B cell (primary cell): Measurements from ENCODE around the gene RAPGEF6. TPM values are rescaled to one million over a fixed set of nuclear protein-coding genes. Genes with fewer than 3 reads are reported as not detected.

Source experiments
- ATAC-seq: fragments of 200-7000 bp; cut with Tn5 transposase; one replicate; pipeline ENCODE4 v1.10.0; 2021; ENCODE audit warnings: low read depth, mild to moderate bottlenecking, moderate number of reproducible peaks, moderate library complexity
- CTCF ChIA-PET: fragments of 350-600 bp; sonication (Branson Sonifier 250); formaldehyde crosslinking; loops from one replicate; lab custom pipeline; 2021; ENCODE audit warnings: antibody characterized with exemption, inconsistent platforms; lab: Charles Lee
- POLR2A ChIA-PET: fragments of 350-600 bp; sonication (Branson Sonifier 250); formaldehyde crosslinking; loops from one replicate; lab custom pipeline; 2021; ENCODE audit warnings: antibody characterized with exemption; lab: Charles Lee
- DNase-seq: peaks from one replicate; pipeline ENCODE4 v3.0.0; 2013
- H2AFZ ChIP-seq: 2 replicates; pipeline ENCODE4 v1.6.1; 2012; ENCODE audit warnings: mild to moderate bottlenecking, low read depth, low read length; ENCODE audit not compliant: insufficient read depth, poor library complexity, severe bottlenecking
- H3K27ac ChIP-seq, 2 donors: 1 replicate in 1 of 2; 2 replicates in 1 of 2; pipeline ENCODE4 v1.5.1; 2012 to 2013; ENCODE audit warnings: low read length in 2 of 2, mild to moderate bottlenecking in 2 of 2, moderate library complexity in 1 of 2
- H3K27me3 ChIP-seq, 4 experiments: fragments of 200-600 bp in 1 of 4; sonication (generic) in 1 of 4; replicated peaks in 1 of 4; 1 replicate in 2 of 4; 2 replicates in 2 of 4; pipeline versions ENCODE4 v1.6.1 to v1.7.0; 2013 to 2016; ENCODE audit warnings: low read length in 3 of 4, mild to moderate bottlenecking in 2 of 4, mixed read lengths in 1 of 4, moderate library complexity in 1 of 4; ENCODE audit not compliant: insufficient read depth in 4 of 4, control insufficient read depth in 3 of 4; ENCODE audit errors: control extremely low read depth in 1 of 4
- H3K36me3 ChIP-seq, 2 experiments: replicated peaks in 1 of 2; 1 replicate in 1 of 2; 2 replicates in 1 of 2; pipeline versions ENCODE4 v1.6.1 to v1.7.1; 2013; ENCODE audit warnings: low read length in 1 of 2; ENCODE audit not compliant: insufficient read depth in 2 of 2, control insufficient read depth in 1 of 2; ENCODE audit errors: control extremely low read depth in 1 of 2, extremely low read depth in 1 of 2
- H3K4me1 ChIP-seq, 2 donors: fragments of 200-600 bp in 1 of 2; sonication (generic) in 1 of 2; 1 replicate in 1 of 2; 2 replicates in 1 of 2; pipeline versions ENCODE4 v1.5.1 to v1.6.1; 2013 to 2017; ENCODE audit warnings: low read length in 2 of 2; ENCODE audit not compliant: control insufficient read depth in 2 of 2, insufficient read depth in 2 of 2
- H3K4me2 ChIP-seq: replicated peaks from 2 replicates; pipeline ENCODE3; 2012; ENCODE audit warnings: mild to moderate bottlenecking, low read depth, low read length; ENCODE audit not compliant: poor library complexity, severe bottlenecking
- H3K4me3 ChIP-seq, 5 experiments: fragments of 200-600 bp in 1 of 5; sonication (generic) in 1 of 5; 1 replicate in 3 of 5; 2 replicates in 2 of 5; pipeline versions ENCODE4 v1.5.1 to v1.7.0; 2011 to 2016; ENCODE audit warnings: low read length in 4 of 5, mild to moderate bottlenecking in 4 of 5, low read depth in 2 of 5, control low read depth in 1 of 5, moderate library complexity in 1 of 5; ENCODE audit not compliant: insufficient read depth in 1 of 5; ENCODE audit errors: control extremely low read depth in 1 of 5, extremely low read depth in 1 of 5
- H3K79me2 ChIP-seq: fragments of 200-600 bp; sonication (generic); one replicate; pipeline ENCODE4 v1.6.0; 2016; ENCODE audit warnings: low read length; ENCODE audit not compliant: control insufficient read depth, insufficient read depth
- H3K9ac ChIP-seq: fragments of 200-600 bp; sonication (generic); 2 replicates; pipeline ENCODE4 v1.6.1; 2017; ENCODE audit warnings: mild to moderate bottlenecking, low read length, moderate library complexity
- H3K9me3 ChIP-seq, 3 donors: one replicate each; pipeline versions ENCODE4 v1.6.1 to v1.7.1; 2013; ENCODE audit warnings: low read length in 2 of 3; ENCODE audit not compliant: control insufficient read depth in 2 of 3, insufficient read depth in 1 of 3; ENCODE audit errors: control extremely low read depth in 1 of 3
- H4K20me1 ChIP-seq: 2 replicates; pipeline ENCODE4 v1.6.0; 2012; ENCODE audit warnings: mild to moderate bottlenecking, low read length; ENCODE audit not compliant: insufficient read depth, control insufficient read depth, poor library complexity, severe bottlenecking
- H3K27ac Mint-ChIP-seq: one replicate; pipeline ENCODE4 v1.8.0; 2021; ENCODE audit warnings: mixed read lengths
- H3K27me3 Mint-ChIP-seq: one replicate; pipeline ENCODE4 v1.8.0; 2021; ENCODE audit warnings: mixed read lengths
- H3K4me1 Mint-ChIP-seq: one replicate; pipeline ENCODE4 v1.8.0; 2021; ENCODE audit warnings: mixed read lengths
- H3K4me3 Mint-ChIP-seq: one replicate; pipeline ENCODE4 v1.8.0; 2021; ENCODE audit warnings: mixed read lengths
- H3K9me3 Mint-ChIP-seq: one replicate; pipeline ENCODE4 v1.8.0; 2022; ENCODE audit warnings: mixed read lengths; ENCODE audit not compliant: insufficient read depth
- EZH2 ChIP-seq: IDR thresholded peaks from 2 replicates; pipeline ENCODE4 v1.6.1; 2012; ENCODE audit warnings: borderline replicate concordance, low read depth, mild to moderate bottlenecking, moderate library complexity, low read length; ENCODE audit not compliant: insufficient read depth, poor library complexity, severe bottlenecking
- WGBS: methylation state at CpG from one replicate; pipeline ENCODE4 v1.1.5; 2013; ENCODE audit warnings: missing lambda C conversion rate; ENCODE audit not compliant: insufficient coverage; 5-methylcytosine and 5-hydroxymethylcytosine counted together
- intact Hi-C: fragments of 100-400 bp; cut with micrococcal nuclease; formaldehyde crosslinking; loops from one replicate; pipeline ENCODE4 v1.10.0; 2022
- polyA plus RNA-seq: library from polyadenylated mRNA; depleted of rRNA; stranded (reverse); fragments of >200 nt; gene quantifications from 2 replicates; pipeline ENCODE4 v1.2.3, GENCODE V29; 2012
- total RNA-seq, 2 donors: library from RNA; stranded (reverse); fragments of 120-200 nt in 1 of 2; gene quantifications; 1 replicate in 1 of 2; 2 replicates in 1 of 2; pipeline versions ENCODE4 v1.2.3 to v1.2.4, GENCODE V29; 2013 to 2022
- TF ChIP-seq, protein P1 (sequence below): fragments of 200-600 bp; IDR thresholded peaks from one replicate; pipeline ENCODE4 v1.8.0; 2022; ENCODE audit warnings: antibody characterized with exemption, mild to moderate bottlenecking

The RAPGEF6 gene
- total and polyA plus RNA-seq, 2 donors (not counting 1 experiment from before 2014, with no cell fraction given), result 9.8 to 56.2 TPM

DNA sequence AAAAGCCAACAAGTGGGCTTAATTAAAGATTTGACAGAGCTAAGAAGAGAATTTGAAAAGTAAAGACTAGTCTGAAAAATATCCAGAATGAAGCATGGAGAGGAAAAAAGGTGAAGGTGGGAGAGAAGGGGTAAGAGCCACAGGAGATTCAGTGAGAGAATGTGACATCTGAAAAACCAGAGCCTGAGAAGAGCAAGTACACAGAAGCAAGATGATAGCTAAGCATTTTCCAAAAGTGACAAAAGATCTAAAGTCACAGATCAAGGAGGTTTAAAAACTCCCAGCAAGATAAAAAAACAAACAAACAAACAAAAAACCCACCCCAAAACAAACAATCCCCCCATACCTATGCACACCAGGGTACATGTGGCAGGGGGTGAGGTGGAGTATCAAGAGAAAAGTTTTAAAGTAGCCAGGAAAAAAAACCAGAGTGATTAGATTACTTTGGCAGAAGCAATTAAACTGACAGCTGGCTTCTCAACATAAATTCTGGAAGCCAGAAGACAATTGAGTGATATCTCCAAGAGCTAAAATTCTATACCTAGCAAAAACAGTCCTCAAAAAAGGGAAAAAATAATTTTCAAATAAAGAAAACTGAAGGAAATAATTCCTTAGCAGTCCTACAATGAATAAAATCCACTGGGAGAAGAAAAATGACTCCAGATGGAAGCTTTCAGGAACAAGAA lies 111.4 kb downstream of the RAPGEF6 start:
- no peak overlapping the region for H3K27ac ChIP-seq
- Mint-ChIP-seq H3K4me3 (no peak overlapping the region), H3K27me3 (no peaks in the 10 kb centered on the region), H3K4me1 (peaks cover 20% of the 10 kb centered on the region), H3K27ac (no peak overlapping the region), H3K9me3 (no peaks in the 10 kb centered on the region)
- H3K79me2 ChIP-seq, result peaks cover 54% of the 10 kb centered on the region
- CTCF ChIA-PET, result interaction anchor here (1.0 to 1.3 kb wide), 2 partner anchors 9 to 17 kb away, joined by 3 to 4 read pairs; no protein-coding TSS in a partner anchor
- intact Hi-C loops, result no loop called here
- peaks cover 5 to 15% of the 10 kb centered on the region in 2 experiments for H3K36me3 ChIP-seq
- H3K27me3 ChIP-seq, result no peaks in the 10 kb centered on the region
- no peak overlapping the region for H2AFZ ChIP-seq
- POLR2A ChIA-PET, result no interaction called here
- DNase-seq (no peak), ATAC-seq (no peak)
- no peaks in the 10 kb centered on the region for H4K20me1 ChIP-seq
- no peaks in the 10 kb centered on the region for H3K9me3 ChIP-seq
- peaks cover 7 to 16% of the 10 kb centered on the region in 2 donors for H3K4me1 ChIP-seq
- H3K9ac ChIP-seq, result no peak overlapping the region
- TF ChIP-seq, protein P1, sequence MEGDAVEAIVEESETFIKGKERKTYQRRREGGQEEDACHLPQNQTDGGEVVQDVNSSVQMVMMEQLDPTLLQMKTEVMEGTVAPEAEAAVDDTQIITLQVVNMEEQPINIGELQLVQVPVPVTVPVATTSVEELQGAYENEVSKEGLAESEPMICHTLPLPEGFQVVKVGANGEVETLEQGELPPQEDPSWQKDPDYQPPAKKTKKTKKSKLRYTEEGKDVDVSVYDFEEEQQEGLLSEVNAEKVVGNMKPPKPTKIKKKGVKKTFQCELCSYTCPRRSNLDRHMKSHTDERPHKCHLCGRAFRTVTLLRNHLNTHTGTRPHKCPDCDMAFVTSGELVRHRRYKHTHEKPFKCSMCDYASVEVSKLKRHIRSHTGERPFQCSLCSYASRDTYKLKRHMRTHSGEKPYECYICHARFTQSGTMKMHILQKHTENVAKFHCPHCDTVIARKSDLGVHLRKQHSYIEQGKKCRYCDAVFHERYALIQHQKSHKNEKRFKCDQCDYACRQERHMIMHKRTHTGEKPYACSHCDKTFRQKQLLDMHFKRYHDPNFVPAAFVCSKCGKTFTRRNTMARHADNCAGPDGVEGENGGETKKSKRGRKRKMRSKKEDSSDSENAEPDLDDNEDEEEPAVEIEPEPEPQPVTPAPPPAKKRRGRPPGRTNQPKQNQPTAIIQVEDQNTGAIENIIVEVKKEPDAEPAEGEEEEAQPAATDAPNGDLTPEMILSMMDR, result no peak
- no peak for TF ChIP-seq EZH2
- no peak overlapping the region for H3K4me3 ChIP-seq
- H3K4me2 ChIP-seq, result no peak overlapping the region

DNA sequence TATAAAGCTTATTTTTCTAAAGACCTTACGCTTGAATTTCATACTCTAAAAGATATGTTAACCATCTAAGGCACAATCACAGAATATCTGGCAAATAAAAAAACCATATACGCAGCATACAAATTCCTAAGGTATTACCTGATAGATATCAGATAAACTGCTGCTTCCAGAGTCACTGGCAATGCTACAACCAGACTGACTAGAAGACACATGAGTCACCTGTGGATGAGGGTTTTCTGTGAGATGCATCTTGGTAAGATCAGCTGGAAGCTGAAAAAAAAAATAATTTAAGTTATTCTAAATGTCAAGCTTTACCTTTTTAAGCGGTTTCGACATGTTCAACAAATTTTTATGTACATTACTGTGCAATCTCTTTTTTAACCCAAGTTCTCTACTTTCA lies 113.8 kb downstream of the RAPGEF6 start:
- Histone ChIP-seq H2AFZ (no peak overlapping the region), H3K4me3 (no peak overlapping the region), H3K27ac (no peak overlapping the region), H3K36me3 (peaks cover 8 to 15% of the 10 kb centered on the region in 2 experiments), H3K4me1 (peaks cover 6 to 9% of the 10 kb centered on the region in 2 donors), H3K27me3 (no peaks in the 10 kb centered on the region), H3K9ac (no peak overlapping the region), H3K79me2 (peaks cover 39% of the 10 kb centered on the region), H3K4me2 (no peak overlapping the region), H3K9me3 (no peaks in the 10 kb centered on the region), H4K20me1 (no peaks in the 10 kb centered on the region)
- ChIA-PET CTCF (interaction anchor here (1.3 kb wide), 1 partner anchor 25 kb away, joined by 5 read pairs; no protein-coding TSS in a partner anchor), POLR2A (no interaction called here)
- Mint-ChIP-seq H3K27me3 (no peaks in the 10 kb centered on the region), H3K9me3 (no peaks in the 10 kb centered on the region), H3K27ac (no peak overlapping the region), H3K4me3 (no peak overlapping the region), H3K4me1 (peaks cover 16% of the 10 kb centered on the region)
- intact Hi-C loops, result no loop called here
- ATAC-seq, result no peak
- TF ChIP-seq EZH2, result no peak
- TF ChIP-seq, protein P1, result no peak
- DNase-seq, result no peak
- 100% methylated on average over 1 of the region's 4 CpGs for WGBS
